ENCODE measurements around the gene SMAD6.

GRCh38 chr15:66827039-66827697 is 125.1 kb downstream of the SMAD6 start:
- no peak for TF ChIP-seq CTCF (IDR thresholded peaks at IDR 0.05)
- no peak for TF ChIP-seq POLR2A (IDR thresholded peaks at IDR 0.05)

Measured in right lobe of liver (tissue), 4 donors.